Activated T-helper 1 cell treated with anti-CD3 and anti-CD28 coated beads, Interleukin-2, amount 50 U/mL, for 16 hours (primary cell): ENCODE measurements around the gene CLEC16A.
A peak's percentile ranks its signal among the peaks of the same experiment; 100 is the strongest.

Experiments
- DNase-seq, 2 donors: peaks; one replicate each; pipeline ENCODE4 v3.0.0-alpha.2; 2020; ENCODE audit warnings: low read depth in 1 of 2, low spot score in 1 of 2

The CLEC16A gene

GRCh38 chr16:11035096-11035495 is 90.7 kb downstream of the CLEC16A start:
- DNase-seq: no peak

GRCh38 chr16:11036040-11036439 is 91.7 kb downstream of the CLEC16A start:
- DNase-seq: no peak

- DNase-seq: no peak
These were observed 92.6 kb downstream of the CLEC16A start for GRCh38 chr16:11036868-11037410.

GRCh38 chr16:11038305-11038704 is 93.9 kb downstream of the CLEC16A start:
- no peak for DNase-seq

DNA sequence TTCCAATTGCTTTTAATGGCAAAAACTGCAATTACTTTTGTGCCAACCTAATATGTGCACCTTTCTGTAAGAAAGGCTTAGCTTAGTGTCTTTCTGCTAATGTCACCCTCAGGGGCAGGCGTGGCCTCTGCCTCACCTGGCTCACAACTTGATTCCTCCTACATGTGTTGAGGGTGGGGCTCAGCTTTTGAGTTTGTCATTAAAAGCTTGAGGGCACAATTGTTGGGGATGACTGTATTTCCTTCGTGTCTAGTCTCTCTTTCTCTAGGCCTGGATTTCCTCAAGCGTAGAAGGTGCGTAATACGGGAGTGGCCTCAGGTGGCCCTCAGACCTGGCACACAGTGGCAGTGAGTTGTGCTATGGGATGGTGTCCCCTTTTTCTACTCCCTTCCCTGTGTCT is 94.4 kb downstream of the CLEC16A start:
- no peak for DNase-seq

DNA sequence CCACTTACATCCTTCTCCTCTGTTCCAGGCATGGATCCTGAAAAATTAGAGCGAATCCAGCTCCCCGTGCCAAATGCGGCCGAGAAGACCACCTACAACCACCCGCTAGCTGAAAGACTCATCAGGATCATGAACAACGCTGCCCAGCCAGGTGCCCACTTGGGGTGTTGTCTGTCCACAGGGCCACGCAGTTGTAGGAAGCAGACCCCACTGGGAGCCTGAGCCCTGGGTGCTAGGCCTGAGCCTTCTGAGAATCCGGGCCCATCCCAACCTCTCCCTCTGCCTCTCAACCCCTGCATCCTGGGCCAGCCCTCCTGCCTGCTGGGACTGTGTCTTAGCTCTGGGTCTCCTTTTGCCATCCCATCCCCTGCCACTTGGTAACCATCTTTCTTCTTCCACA is 95.4 kb downstream of the CLEC16A start:
- no peak for DNase-seq

DNA sequence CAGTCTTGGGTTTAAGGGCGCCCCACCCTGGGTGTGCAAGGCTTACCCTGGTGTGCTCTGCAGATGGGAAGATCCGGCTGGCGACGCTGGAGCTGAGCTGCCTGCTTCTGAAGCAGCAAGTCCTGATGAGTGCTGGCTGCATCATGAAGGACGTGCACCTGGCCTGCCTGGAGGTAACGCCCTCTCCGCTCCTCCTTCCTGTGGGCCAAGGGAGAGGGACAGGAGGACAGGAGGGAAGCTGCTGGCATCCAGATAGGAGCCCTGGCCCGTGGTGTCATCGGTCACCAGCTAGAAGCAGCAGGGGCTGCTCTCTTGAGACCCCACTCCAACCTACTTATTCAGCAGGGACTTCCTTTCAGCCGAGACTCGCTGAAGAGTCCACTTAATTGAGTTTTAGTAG is 97.8 kb downstream of the CLEC16A start:
- DNase-seq: no peak

DNA sequence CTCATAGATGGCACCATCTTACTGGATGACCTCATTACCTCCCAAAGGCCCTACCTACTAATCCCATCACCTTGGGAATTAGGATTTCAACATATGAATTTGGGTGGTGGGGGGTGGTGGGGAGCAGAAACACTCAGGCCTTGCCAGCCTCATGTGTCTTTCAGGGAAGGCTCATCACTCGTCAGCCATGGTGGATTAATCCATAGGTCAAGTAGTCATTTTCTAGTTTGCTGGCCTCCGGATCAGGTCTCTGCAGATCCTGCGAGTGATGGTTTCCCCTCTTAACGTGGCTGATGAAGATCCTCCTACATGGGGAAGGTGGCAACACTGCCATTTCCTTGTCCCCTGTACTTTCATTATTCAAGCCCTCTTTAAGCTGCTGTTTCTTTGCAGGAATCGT is 101.1 kb downstream of the CLEC16A start:
- DNase-seq: no peak

DNA sequence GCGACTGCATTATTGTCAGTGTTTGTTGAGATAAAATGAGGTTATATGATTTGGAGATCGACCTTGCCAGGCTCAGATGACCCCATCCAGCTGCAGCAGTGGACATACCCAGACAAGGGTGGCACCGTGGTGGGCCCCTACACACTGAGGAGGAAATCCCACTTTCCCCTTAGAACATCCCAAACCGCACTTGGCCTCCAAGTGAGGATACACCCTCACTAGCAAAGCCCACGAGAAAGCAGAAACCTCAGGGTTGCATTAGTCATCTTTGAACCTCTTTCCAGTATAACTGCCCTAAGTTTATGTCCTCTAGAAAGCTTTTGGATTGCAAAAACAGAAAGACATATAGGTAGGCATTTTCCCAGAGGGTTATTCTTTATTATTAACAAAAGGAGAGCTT is 101.5 kb downstream of the CLEC16A start:
- no peak for DNase-seq

GRCh38 chr16:11046382-11046931 is 102.1 kb downstream of the CLEC16A start:
- no peak for DNase-seq

- DNase-seq: no peak
These were observed 102.7 kb downstream of the CLEC16A start for GRCh38 chr16:11047057-11047456.

GRCh38 chr16:11047939-11048800 is 103.8 kb downstream of the CLEC16A start:
- DNase-seq: no peak

DNA sequence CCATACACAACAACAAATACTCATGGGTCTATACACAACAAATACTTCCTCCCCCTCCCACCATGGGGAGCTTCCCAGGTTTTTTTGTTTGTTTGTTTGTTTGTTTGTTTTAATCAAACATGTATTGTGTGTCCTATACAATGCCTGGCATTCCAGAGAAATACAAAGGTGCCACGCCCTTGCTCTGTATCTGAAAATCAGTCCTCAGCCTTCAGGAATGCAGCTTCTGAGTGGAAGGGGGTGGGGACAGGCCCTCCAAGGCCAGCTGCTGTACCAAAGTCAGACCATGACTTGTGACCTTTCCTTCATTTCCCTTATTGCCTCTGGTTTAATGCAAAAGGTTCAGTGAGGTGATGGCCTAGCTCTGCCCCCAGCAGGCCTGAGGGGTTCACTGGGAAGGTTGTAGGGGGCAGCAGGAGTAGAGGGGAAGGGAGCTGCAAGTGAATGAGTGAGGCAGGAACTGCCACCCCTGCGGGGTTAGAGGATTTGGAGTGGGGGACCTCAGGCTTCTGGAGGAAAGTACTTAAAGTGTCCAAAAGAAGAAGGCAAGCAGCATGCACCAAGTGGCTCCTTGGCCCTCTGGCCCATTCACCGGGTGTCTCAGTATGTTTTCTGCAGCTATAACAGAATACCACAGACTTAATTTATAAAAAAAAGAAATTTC is 105.2 kb downstream of the CLEC16A start:
- DNase-seq: no peak

DNA sequence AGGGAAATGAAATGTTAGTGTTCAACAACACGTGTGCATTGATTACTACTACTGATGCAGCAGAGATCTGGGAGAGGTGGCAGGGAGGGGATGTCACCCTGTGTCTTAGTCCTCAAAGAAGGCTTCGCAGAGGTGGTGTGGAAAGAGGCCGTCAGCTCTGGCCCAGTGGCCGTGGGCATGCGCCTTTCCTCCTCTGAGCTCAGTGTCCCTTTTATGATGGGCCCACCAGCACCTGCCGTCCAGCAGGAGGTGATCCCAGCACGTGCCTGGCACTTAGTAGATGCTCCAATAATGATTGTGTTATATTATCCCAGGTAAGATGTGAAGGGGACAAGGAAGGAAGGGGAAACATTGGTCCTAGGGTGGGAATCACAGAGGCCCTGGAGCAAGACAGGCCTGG is 106.2 kb downstream of the CLEC16A start:
- no peak for DNase-seq

DNA sequence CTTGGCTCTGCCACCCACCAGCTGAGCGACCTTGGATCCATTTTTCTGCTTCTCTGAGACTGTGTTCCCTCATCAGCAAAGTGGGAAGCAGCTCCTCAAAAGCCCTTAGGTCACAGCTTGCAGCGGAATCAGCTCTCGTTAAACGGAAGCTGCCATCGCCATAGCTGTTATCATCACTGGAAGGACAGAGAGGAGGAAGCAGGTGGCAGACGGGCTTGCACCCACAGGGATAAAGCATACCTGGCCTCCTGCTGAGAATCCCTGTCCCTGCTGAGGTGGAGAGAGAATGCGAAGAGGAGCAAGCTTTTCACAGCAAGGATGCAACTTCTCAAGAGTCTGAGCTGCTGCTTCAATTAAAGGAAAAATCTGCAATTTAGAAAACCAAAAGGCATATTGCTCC is 106.6 kb downstream of the CLEC16A start:
- no peak for DNase-seq

- no peak for DNase-seq
These were observed 107.1 kb downstream of the CLEC16A start for GRCh38 chr16:11051430-11051829.

- peak in 1 of 2 donors; percentile 19 for DNase-seq
These were observed 107.8 kb downstream of the CLEC16A start for GRCh38 chr16:11051879-11052808.

DNA sequence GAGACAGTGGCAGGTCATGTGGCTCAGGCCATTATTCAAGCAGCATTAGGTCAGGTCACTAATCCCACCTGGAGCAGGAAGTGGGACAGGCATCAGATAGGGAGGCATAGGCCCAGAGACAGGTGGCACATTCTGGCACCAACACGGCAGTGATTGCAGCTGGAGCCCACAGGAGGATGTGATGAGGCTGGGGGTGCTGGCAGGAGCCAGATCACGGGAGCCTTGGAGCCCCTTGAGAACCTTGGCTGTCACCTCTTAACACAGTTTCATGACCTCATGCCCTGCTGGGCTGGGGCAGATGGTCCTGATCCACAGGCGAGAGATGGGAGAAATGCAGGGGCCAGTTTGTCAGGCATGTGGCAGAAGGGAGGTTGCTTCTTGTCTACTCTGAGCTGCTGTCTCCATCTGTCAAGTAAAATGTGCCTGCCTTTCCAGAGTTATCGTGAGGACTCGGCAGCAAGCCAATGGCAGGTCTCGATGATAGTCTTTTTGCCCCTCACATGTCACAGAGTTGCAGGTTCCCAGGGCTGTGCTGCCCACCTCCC is 109.6 kb downstream of the CLEC16A start:
- DNase-seq: no peak

GRCh38 chr16:11056090-11056992 is 112.0 kb downstream of the CLEC16A start:
- DNase-seq: no peak
